HepG2 (cell line): ENCODE data around the gene POLR1E. TPM values are rescaled to one million over a fixed set of nuclear protein-coding genes. Genes with fewer than 3 reads are reported as not detected.

Experiments
- ATAC-seq: fragments of 200-7000 bp; cut with Tn5 transposase; 3 replicates; pipeline ENCODE4 v1.9.1; 2020; ENCODE audit warnings: mild to moderate bottlenecking, moderate library complexity
- BruUV-seq: library from RNA; stranded (reverse); fragments of 400-500 nt; replicated peaks from 2 replicates; lab custom pipeline; 2021; lab: Mats Ljungman, UMichigan
- CTCF ChIA-PET: fragments of 300-600 bp; formaldehyde crosslinking; extraction: SDS; loops from one replicate; lab custom pipeline; 2021; ENCODE audit warnings: low total read pairs, inconsistent platforms, low intra/inter-chr PET ratio; lab: Yijun Ruan, JAX
- POLR2A ChIA-PET: fragments of 350-600 bp; sonication (Branson Sonifier 250); formaldehyde crosslinking; loops from one replicate; lab custom pipeline; 2020; ENCODE audit warnings: antibody characterized with exemption, inconsistent platforms; lab: Yijun Ruan, JAX
- DNase-seq: peaks from one replicate; pipeline ENCODE4 v3.0.0-alpha.2; 2015; ENCODE audit warnings: low spot score
- FAIRE-seq: peaks from 3 replicates; lab custom pipeline; 2011; peaks lifted over from hg19 to GRCh38; lab: Jason Lieb, UNC
- H2AFZ ChIP-seq: one replicate; pipeline ENCODE4 v1.6.1; 2011; ENCODE audit warnings: low read length, inconsistent platforms
- H3K27ac ChIP-seq: fragments of 300-600 bp; 3 replicates; pipeline ENCODE4 v1.8.0; 2011; ENCODE audit warnings: mixed run types, mild to moderate bottlenecking, mixed read lengths, low read length, inconsistent platforms; ENCODE audit not compliant: insufficient read depth; ENCODE audit errors: extremely low read length
- H3K27me3 ChIP-seq, 2 experiments: fragments of 200-600 bp in 1 of 2; 2 replicates in 1 of 2; 3 replicates in 1 of 2; pipeline versions ENCODE4 v1.6.0 to v1.8.0; 2011; ENCODE audit warnings: low read length in 2 of 2, mild to moderate bottlenecking in 2 of 2, moderate library complexity in 2 of 2, inconsistent platforms in 1 of 2; ENCODE audit not compliant: insufficient read depth in 2 of 2, control insufficient read depth in 1 of 2
- H3K36me3 ChIP-seq, 2 experiments: fragments of 200-600 bp in 1 of 2; replicated peaks in 1 of 2; 2 replicates in 1 of 2; 3 replicates in 1 of 2; pipeline versions ENCODE4 v1.5.1 to v1.8.0; 2011; ENCODE audit warnings: low read length in 2 of 2, inconsistent platforms in 1 of 2; ENCODE audit not compliant: insufficient read depth in 2 of 2, control insufficient read depth in 1 of 2
- H3K4me1 ChIP-seq: 2 replicates; pipeline ENCODE4 v1.5.1; 2012; ENCODE audit warnings: low read length, inconsistent platforms; ENCODE audit not compliant: insufficient read depth
- H3K4me2 ChIP-seq: 2 replicates; pipeline ENCODE4 v1.6.0; 2011; ENCODE audit warnings: low read depth, low read length, inconsistent platforms
- H3K4me3 ChIP-seq, 3 experiments: fragments of 200-600 bp in 1 of 3; sonication (generic), shearing (Covaris generic) in 1 of 3; replicated peaks in 1 of 3; 2 replicates each; pipeline ENCODE4 v1.5.1; 2011 to 2016; ENCODE audit warnings: low read length in 3 of 3, inconsistent platforms in 2 of 3, low read depth in 2 of 3, mild to moderate bottlenecking in 2 of 3, control low read depth in 1 of 3, mixed read lengths in 1 of 3; ENCODE audit not compliant: insufficient read depth in 1 of 3
- H3K79me2 ChIP-seq: one replicate; pipeline ENCODE4 v1.6.1; 2011; ENCODE audit warnings: low read length, inconsistent platforms; ENCODE audit not compliant: insufficient read depth
- H3K9ac ChIP-seq: 2 replicates; pipeline ENCODE4 v1.6.0; 2011; ENCODE audit warnings: mild to moderate bottlenecking, low read depth, low read length, inconsistent platforms; ENCODE audit not compliant: insufficient read depth
- H3K9me3 ChIP-seq: 2 replicates; pipeline ENCODE4 v1.5.1; 2012; ENCODE audit warnings: mild to moderate bottlenecking, low read length
- H4K20me1 ChIP-seq: 2 replicates; pipeline ENCODE4 v1.6.0; 2011; ENCODE audit warnings: inconsistent platforms, mild to moderate bottlenecking, low read length, moderate library complexity; ENCODE audit not compliant: insufficient read depth
- PAX8 ChIP-seq: sonication (generic); formaldehyde crosslinking; IDR thresholded peaks from 2 replicates; pipeline ENCODE4 v1.8.0; 2022; ENCODE audit warnings: mild to moderate bottlenecking, missing genetic modification reagents, borderline replicate concordance
- YY1 ChIP-seq: IDR thresholded peaks from 2 replicates; pipeline ENCODE4 v1.6.1; 2011; ENCODE audit warnings: low read length, low read depth, moderate library complexity, mild to moderate bottlenecking; ENCODE audit not compliant: insufficient read depth, insufficient replicate concordance
- ZBTB33 ChIP-seq: sonication (generic); formaldehyde crosslinking; IDR thresholded peaks from 2 replicates; pipeline ENCODE4 v1.4.0; 2020; ENCODE audit warnings: missing genetic modification reagents
- ZBTB4 ChIP-seq: sonication (generic); formaldehyde crosslinking; IDR thresholded peaks from 2 replicates; pipeline ENCODE4 v1.4.0; 2020; ENCODE audit warnings: missing genetic modification reagents, mild to moderate bottlenecking, borderline replicate concordance
- ZNF407 ChIP-seq: sonication (generic); formaldehyde crosslinking; IDR thresholded peaks from one replicate; pipeline ENCODE4 v1.5.1; 2020; ENCODE audit warnings: mild to moderate bottlenecking, missing genetic modification reagents; ENCODE audit errors: not compliant biosample characterization
- ZNF510 ChIP-seq: sonication (generic); formaldehyde crosslinking; IDR thresholded peaks from 2 replicates; pipeline ENCODE4 v1.4.0; 2020; ENCODE audit warnings: low read depth, mild to moderate bottlenecking, missing genetic modification reagents
- ZNF672 ChIP-seq: sonication (generic); formaldehyde crosslinking; IDR thresholded peaks from 2 replicates; pipeline ENCODE4 v1.8.1; 2022; ENCODE audit warnings: missing genetic modification reagents
- ZNF790 ChIP-seq: sonication (generic); formaldehyde crosslinking; IDR thresholded peaks from 2 replicates; pipeline ENCODE4 v1.8.0; 2022; ENCODE audit warnings: missing genetic modification reagents, mild to moderate bottlenecking, borderline replicate concordance
- WGBS: methylation state at CpG from one replicate; pipeline ENCODE4 v1.1.6; 2017; ENCODE audit warnings: low lambda C conversion rate; 5-methylcytosine and 5-hydroxymethylcytosine counted together
- in situ Hi-C: cut with HindIII; loops from 2 replicates; pipeline ENCODE4 v1.10.0; 2017; ENCODE audit warnings: low pct_unique_long_range_greater_than_20kb; ENCODE audit not compliant: extremely low pct_ligation_motif_present
- intact Hi-C: fragments of 100-400 bp; cut with micrococcal nuclease; formaldehyde crosslinking; loops from one replicate; pipeline ENCODE4 v1.10.0; 2022; ENCODE audit not compliant: unreplicated experiment
- polyA plus RNA-seq, 8 experiments: library from polyadenylated mRNA; depleted of rRNA in 3 of 8; stranded (reverse) in 7 of 8; unstranded in 1 of 8; fragments of >200 nt; fragmentation: Illumina TruSeq in 4 of 8; extraction: Trizol in 4 of 8; gene quantifications; 2 replicates each; pipeline versions ENCODE4 v1.2.1 to v1.2.3, GENCODE V29; 2011 to 2016; ENCODE audit warnings: low read depth in 4 of 8, missing spikeins in 1 of 8, mixed read lengths in 1 of 8; ENCODE audit not compliant: insufficient read depth in 1 of 8
- total RNA-seq, 5 experiments: library from RNA; depleted of rRNA; stranded (reverse); fragments of >200 nt; fragmentation: Illumina TruSeq; extraction: Trizol; gene quantifications; 2 replicates each; pipeline ENCODE4 v1.2.3, GENCODE V29; 2016; ENCODE audit warnings: low read depth in 1 of 5

POLR1E gene
- total and polyA plus RNA-seq, 2 of the 13 experiments (the other 11 are each of a cell fraction or from before 2014, with no cell fraction given), result 23.0 to 37.8 TPM

- Histone ChIP-seq H3K27ac (peak overlapping the region; percentile 87), H3K27me3 (no peaks in the 10 kb centered on the region), H3K9ac (0 out of 2 replicates have a peak overlapping the region, but pooled peaks have one; percentile 16), H3K36me3 (peaks cover 9 to 13% of the 10 kb centered on the region in 2 experiments; a peak in 4 of 5 replicates), H3K4me2 (peak overlapping the region; percentile 13; the same call in 1 of the 2 replicates), H3K4me3 (no peak overlapping the region), H4K20me1 (no peaks in the 10 kb centered on the region), H3K4me1 (peaks cover 44% of the 10 kb centered on the region), H2AFZ (no peak overlapping the region), H3K9me3 (no peaks in the 10 kb centered on the region), H3K79me2 (no peaks in the 10 kb centered on the region)
- DNase-seq (no peak), FAIRE-seq (no peak), ATAC-seq (no peak)
- 91% methylated on average over 10 of the region's 11 CpGs for WGBS
- ChIA-PET CTCF (no interaction called here), POLR2A (interaction anchor here (1.2 to 2.1 kb wide), 3 partner anchors 10 to 67 kb away, joined by 3 to 16 read pairs (median 3); partner anchors contain the start of gene POLR1E)
- in situ Hi-C loops, result no loop called here
- intact Hi-C loops, result no loop called here
- no TSS peak for BruUV-seq
- TF ChIP-seq ZNF407 (CRISPR knock-in tag) (peak; percentile 42), ZNF790 (CRISPR knock-in tag) (0 out of 2 replicates have a peak, but pooled peaks have one; percentile 65), ZNF672 (CRISPR knock-in tag) (no peak), PAX8 (peak; percentile 39; the same call in 1 of the 2 replicates), ZNF510 (0 out of 2 replicates have a peak, but pooled peaks have one; percentile 10), ZBTB4 (0 out of 2 replicates have a peak, but pooled peaks have one; percentile 35), ZBTB33 (CRISPR knock-in tag) (peak; percentile 79), YY1 (no peak)
Observed at GRCh38 chr9:37507566-37508134, 21.9 kb downstream of the POLR1E start.
